ENCODE measurements around the gene CREB3L2. TPM values are rescaled to one million over a fixed set of nuclear protein-coding genes. Genes with fewer than 3 reads are reported as not detected.
A peak's percentile ranks its signal among the peaks of the same experiment; 100 is the strongest.

Gene CREB3L2
- total RNA-seq, 1 experiment from 2014 or later: 60.6 TPM

DNA sequence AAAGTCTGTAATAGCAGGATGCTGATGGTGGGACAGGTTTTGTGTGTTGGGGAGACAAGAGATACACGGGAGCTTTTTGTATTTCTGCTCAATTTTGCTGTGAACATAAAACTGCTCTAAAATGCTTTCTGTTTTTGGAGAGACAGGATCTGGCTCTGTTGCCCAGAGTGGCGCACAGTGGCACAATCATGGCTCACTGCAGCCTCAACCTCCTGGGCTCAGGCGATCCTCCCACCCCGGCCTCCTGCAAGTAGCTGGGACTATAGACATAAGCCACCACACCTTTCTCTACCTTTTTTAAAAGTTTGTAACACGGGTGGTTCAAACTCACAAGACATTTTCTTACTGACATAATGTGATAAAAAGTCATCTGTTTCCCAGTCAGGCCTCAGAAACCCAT is 14.3 kb downstream of the CREB3L2 start (continued):
- TF ChIP-seq, protein P1, sequence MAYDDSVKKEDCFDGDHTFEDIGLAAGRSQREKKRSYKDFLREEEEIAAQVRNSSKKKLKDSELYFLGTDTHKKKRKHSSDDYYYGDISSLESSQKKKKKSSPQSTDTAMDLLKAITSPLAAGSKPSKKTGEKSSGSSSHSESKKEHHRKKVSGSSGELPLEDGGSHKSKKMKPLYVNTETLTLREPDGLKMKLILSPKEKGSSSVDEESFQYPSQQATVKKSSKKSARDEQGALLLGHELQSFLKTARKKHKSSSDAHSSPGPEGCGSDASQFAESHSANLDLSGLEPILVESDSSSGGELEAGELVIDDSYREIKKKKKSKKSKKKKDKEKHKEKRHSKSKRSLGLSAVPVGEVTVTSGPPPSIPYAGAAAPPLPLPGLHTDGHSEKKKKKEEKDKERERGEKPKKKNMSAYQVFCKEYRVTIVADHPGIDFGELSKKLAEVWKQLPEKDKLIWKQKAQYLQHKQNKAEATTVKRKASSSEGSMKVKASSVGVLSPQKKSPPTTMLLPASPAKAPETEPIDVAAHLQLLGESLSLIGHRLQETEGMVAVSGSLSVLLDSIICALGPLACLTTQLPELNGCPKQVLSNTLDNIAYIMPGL (CRISPR knock-in tag; IDR thresholded peaks at IDR 0.05): no peak
- TF ChIP-seq ZNF396 (CRISPR knock-in tag; IDR thresholded peaks at IDR 0.05; ENCODE audit: borderline replicate concordance) (no peak), NR2C2 (CRISPR knock-in tag; IDR thresholded peaks at IDR 0.05) (no peak), ZNF416 (CRISPR knock-in tag; IDR thresholded peaks at IDR 0.05) (no peak), TEAD4 (CRISPR knock-in tag; IDR thresholded peaks at IDR 0.05) (no peak), PRRX2 (CRISPR knock-in tag; IDR thresholded peaks at IDR 0.05) (no peak), AR (CRISPR knock-in tag; IDR thresholded peaks at IDR 0.05) (no peak)

DNA sequence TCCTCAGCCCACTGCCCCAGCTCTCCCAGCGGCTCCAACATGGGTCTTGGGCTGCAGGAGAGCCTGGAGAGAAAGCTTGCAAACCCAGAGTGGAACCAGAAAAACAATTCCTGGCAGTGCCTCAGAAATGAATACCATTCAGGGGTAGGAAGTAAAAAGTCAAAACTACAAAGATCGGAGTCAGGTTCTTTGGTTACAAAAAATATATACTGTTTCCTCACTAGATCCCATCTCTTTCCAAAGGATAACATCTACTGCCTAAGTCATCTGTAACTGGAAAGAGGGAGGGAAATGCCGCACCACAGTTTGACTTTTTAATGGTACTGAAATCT is 14.9 kb downstream of the CREB3L2 start:
- ATAC-seq (no peak), DNase-seq (ENCODE audit: low spot score) (no peak)
- no peaks in the 10 kb centered on the region for H3K27me3 Mint-ChIP-seq (ENCODE audit: low read depth)
- no peak for TF ChIP-seq RORB (CRISPR knock-in tag; IDR thresholded peaks at IDR 0.05)
- TF ChIP-seq, protein P2, sequence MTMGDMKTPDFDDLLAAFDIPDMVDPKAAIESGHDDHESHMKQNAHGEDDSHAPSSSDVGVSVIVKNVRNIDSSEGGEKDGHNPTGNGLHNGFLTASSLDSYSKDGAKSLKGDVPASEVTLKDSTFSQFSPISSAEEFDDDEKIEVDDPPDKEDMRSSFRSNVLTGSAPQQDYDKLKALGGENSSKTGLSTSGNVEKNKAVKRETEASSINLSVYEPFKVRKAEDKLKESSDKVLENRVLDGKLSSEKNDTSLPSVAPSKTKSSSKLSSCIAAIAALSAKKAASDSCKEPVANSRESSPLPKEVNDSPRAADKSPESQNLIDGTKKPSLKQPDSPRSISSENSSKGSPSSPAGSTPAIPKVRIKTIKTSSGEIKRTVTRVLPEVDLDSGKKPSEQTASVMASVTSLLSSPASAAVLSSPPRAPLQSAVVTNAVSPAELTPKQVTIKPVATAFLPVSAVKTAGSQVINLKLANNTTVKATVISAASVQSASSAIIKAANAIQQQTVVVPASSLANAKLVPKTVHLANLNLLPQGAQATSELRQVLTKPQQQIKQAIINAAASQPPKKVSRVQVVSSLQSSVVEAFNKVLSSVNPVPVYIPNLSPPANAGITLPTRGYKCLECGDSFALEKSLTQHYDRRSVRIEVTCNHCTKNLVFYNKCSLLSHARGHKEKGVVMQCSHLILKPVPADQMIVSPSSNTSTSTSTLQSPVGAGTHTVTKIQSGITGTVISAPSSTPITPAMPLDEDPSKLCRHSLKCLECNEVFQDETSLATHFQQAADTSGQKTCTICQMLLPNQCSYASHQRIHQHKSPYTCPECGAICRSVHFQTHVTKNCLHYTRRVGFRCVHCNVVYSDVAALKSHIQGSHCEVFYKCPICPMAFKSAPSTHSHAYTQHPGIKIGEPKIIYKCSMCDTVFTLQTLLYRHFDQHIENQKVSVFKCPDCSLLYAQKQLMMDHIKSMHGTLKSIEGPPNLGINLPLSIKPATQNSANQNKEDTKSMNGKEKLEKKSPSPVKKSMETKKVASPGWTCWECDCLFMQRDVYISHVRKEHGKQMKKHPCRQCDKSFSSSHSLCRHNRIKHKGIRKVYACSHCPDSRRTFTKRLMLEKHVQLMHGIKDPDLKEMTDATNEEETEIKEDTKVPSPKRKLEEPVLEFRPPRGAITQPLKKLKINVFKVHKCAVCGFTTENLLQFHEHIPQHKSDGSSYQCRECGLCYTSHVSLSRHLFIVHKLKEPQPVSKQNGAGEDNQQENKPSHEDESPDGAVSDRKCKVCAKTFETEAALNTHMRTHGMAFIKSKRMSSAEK (CRISPR knock-in tag; IDR thresholded peaks at IDR 0.05; ENCODE audit: borderline replicate concordance): no peak
- no peak for TF ChIP-seq ZNF138 (CRISPR knock-in tag; conservative IDR thresholded peaks at IDR 0.05)
- no peak for TF ChIP-seq CREM (CRISPR knock-in tag; IDR thresholded peaks at IDR 0.05)
- no peak for TF ChIP-seq CREB1 (CRISPR knock-in tag; IDR thresholded peaks at IDR 0.05)
- TF ChIP-seq ZNF416 (CRISPR knock-in tag; IDR thresholded peaks at IDR 0.05): no peak
- TF ChIP-seq, protein P3, sequence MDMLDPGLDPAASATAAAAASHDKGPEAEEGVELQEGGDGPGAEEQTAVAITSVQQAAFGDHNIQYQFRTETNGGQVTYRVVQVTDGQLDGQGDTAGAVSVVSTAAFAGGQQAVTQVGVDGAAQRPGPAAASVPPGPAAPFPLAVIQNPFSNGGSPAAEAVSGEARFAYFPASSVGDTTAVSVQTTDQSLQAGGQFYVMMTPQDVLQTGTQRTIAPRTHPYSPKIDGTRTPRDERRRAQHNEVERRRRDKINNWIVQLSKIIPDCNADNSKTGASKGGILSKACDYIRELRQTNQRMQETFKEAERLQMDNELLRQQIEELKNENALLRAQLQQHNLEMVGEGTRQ (CRISPR knock-in tag; IDR thresholded peaks at IDR 0.05): no peak
- TF ChIP-seq ZNF219 (CRISPR knock-in tag; IDR thresholded peaks at IDR 0.05; ENCODE audit: borderline replicate concordance): no peak
- no peak for TF ChIP-seq ZNF512 (CRISPR knock-in tag; IDR thresholded peaks at IDR 0.05; ENCODE audit: borderline replicate concordance)
- no peak for TF ChIP-seq IRF2 (CRISPR knock-in tag; IDR thresholded peaks at IDR 0.05; ENCODE audit: borderline replicate concordance, low read depth)
- TF ChIP-seq ETV6 (CRISPR knock-in tag; IDR thresholded peaks at IDR 0.05): no peak
- no peak for TF ChIP-seq NR1H2 (CRISPR knock-in tag; IDR thresholded peaks at IDR 0.05)
- TF ChIP-seq FOXP1 (CRISPR knock-in tag; IDR thresholded peaks at IDR 0.05; ENCODE audit: borderline replicate concordance): no peak
- TF ChIP-seq E2F1 (CRISPR knock-in tag; IDR thresholded peaks at IDR 0.05): no peak
- no peak for TF ChIP-seq SMAD4 (CRISPR knock-in tag; IDR thresholded peaks at IDR 0.05)
- no peak for TF ChIP-seq ZNF396 (CRISPR knock-in tag; IDR thresholded peaks at IDR 0.05; ENCODE audit: borderline replicate concordance)
- TF ChIP-seq JUN (CRISPR knock-in tag; IDR thresholded peaks at IDR 0.05): no peak
- peaks cover 27% of the 10 kb centered on the region for H3K36me3 Mint-ChIP-seq
- CTCF ChIA-PET: interaction anchor here (0.6 to 2.4 kb wide), 3 partner anchors 11 to 307 kb away, joined by 4 to 8 read pairs (median 6); partner anchors contain the start of gene CREB3L2
- POLR2A ChIA-PET: no interaction called here
- peaks cover 16% of the 10 kb centered on the region for H3K9me3 Mint-ChIP-seq
- no peak overlapping the region for H3K4me3 Mint-ChIP-seq
- peak overlapping the region; percentile 63 for H3K27ac Mint-ChIP-seq
- peaks cover 34% of the 10 kb centered on the region for H3K4me1 Mint-ChIP-seq
